GM19324 (cell line): ENCODE results near the gene CEACAM1.
"Not testable (repeated sequence)": the region's sequence is repeated elsewhere in the genome, so short reads cannot be mapped to it uniquely, and the experiment has no call there.

Experiments
- ATAC-seq: cut with Tn5 transposase; IDR thresholded peaks from one replicate; pipeline ENCODE4 v1.9.1; 2021; ENCODE audit warnings: mild to moderate bottlenecking, moderate library complexity; ENCODE audit not compliant: unreplicated experiment, low FRiP score

The CEACAM1 gene

GRCh38 chr19:42549067-42549466 lies 20.8 kb upstream of the CEACAM1 start:
- not testable (repeated sequence) for ATAC-seq

- no peak for ATAC-seq
Measured at GRCh38 chr19:42548552-42548951, 20.3 kb upstream of the CEACAM1 start.

GRCh38 chr19:42547929-42548328 lies 19.6 kb upstream of the CEACAM1 start:
- ATAC-seq: no peak

- no peak for ATAC-seq
Measured at GRCh38 chr19:42546831-42547500, 18.7 kb upstream of the CEACAM1 start.

GRCh38 chr19:42544146-42544545 lies 15.9 kb upstream of the CEACAM1 start:
- no peak for ATAC-seq

GRCh38 chr19:42542791-42543190 lies 14.5 kb upstream of the CEACAM1 start:
- no peak for ATAC-seq

- ATAC-seq: no peak
Measured at GRCh38 chr19:42540071-42540553, 11.8 kb upstream of the CEACAM1 start.

- ATAC-seq: no peak
Measured at GRCh38 chr19:42538841-42539709, 10.8 kb upstream of the CEACAM1 start.

GRCh38 chr19:42535276-42535675 lies 7.0 kb upstream of the CEACAM1 start:
- ATAC-seq: not testable (repeated sequence)

- no peak for ATAC-seq
Measured at GRCh38 chr19:42534391-42534790, 6.1 kb upstream of the CEACAM1 start.

GRCh38 chr19:42532891-42533290 lies 4.6 kb upstream of the CEACAM1 start:
- ATAC-seq: no peak

- no peak for ATAC-seq
Measured at GRCh38 chr19:42531313-42531712, 3.0 kb upstream of the CEACAM1 start.

GRCh38 chr19:42529248-42529764 lies 1.0 kb upstream of the CEACAM1 start:
- ATAC-seq: no peak

GRCh38 chr19:42524943-42525342 lies 3.3 kb downstream of the CEACAM1 start:
- no peak for ATAC-seq

- no peak for ATAC-seq
Measured at GRCh38 chr19:42524250-42524649, 4.0 kb downstream of the CEACAM1 start.

GRCh38 chr19:42522262-42522661 lies 6.0 kb downstream of the CEACAM1 start:
- not testable (repeated sequence) for ATAC-seq

GRCh38 chr19:42521346-42522030 lies 6.8 kb downstream of the CEACAM1 start:
- no peak for ATAC-seq

- ATAC-seq: no peak
Measured at GRCh38 chr19:42519108-42519507, 9.2 kb downstream of the CEACAM1 start.

- ATAC-seq: no peak
Measured at GRCh38 chr19:42516771-42517170, 11.5 kb downstream of the CEACAM1 start.

- ATAC-seq: no peak
Measured at GRCh38 chr19:42515241-42515832, 12.9 kb downstream of the CEACAM1 start.
